Esophagus squamous epithelium (tissue), 5 donors: ENCODE measurements around the gene IDUA. TPM values are rescaled to one million over a fixed set of nuclear protein-coding genes. Genes with fewer than 3 reads are reported as not detected.
A peak's percentile ranks its signal among the peaks of the same experiment; 100 is the strongest.

ENCODE experiments used
- DNase-seq: peaks from one replicate; lab custom pipeline; 2025; lab: John Stamatoyannopoulos, UW
- H3K27ac ChIP-seq, 4 donors: fragments of 200-600 bp; sonication (generic); one replicate each; pipeline ENCODE4 v1.5.1; 2016 to 2019; ENCODE audit warnings: mild to moderate bottlenecking in 1 of 4
- H3K27me3 ChIP-seq, 4 donors: fragments of 200-600 bp; sonication (generic); 1 replicate in 3 of 4; 2 replicates in 1 of 4; pipeline versions ENCODE4 v1.5.1 to v1.6.0; 2017 to 2021; ENCODE audit warnings: antibody characterized with exemption in 1 of 4
- H3K36me3 ChIP-seq, 3 donors: fragments of 200-600 bp; sonication (generic); one replicate each; pipeline ENCODE4 v1.5.1; 2016 to 2019
- H3K4me1 ChIP-seq, 3 donors: fragments of 200-600 bp; sonication (generic); one replicate each; pipeline ENCODE4 v1.5.1; 2017 to 2019
- H3K4me3 ChIP-seq, 4 donors: fragments of 200-600 bp; sonication (generic); 1 replicate in 3 of 4; 2 replicates in 1 of 4; pipeline ENCODE4 v1.5.1; 2016 to 2019; ENCODE audit warnings: mild to moderate bottlenecking in 2 of 4, moderate library complexity in 1 of 4
- H3K9me3 ChIP-seq, 3 donors: fragments of 200-600 bp; sonication (generic); one replicate each; pipeline ENCODE4 v1.5.1; 2016 to 2019
- CTCF ChIP-seq, 6 experiments: fragments of 450-650 bp in 4 of 6; fragments of 200-600 bp in 2 of 6; sonication (generic) in 2 of 6; IDR thresholded peaks; one replicate each; pipeline ENCODE4 v1.5.1; 2016 to 2019; ENCODE audit warnings: antibody characterized with exemption in 6 of 6, mild to moderate bottlenecking in 4 of 6, moderate library complexity in 4 of 6
- POLR2A ChIP-seq, 4 donors: fragments of 450-650 bp; IDR thresholded peaks; one replicate each; pipeline ENCODE4 v1.6.1; 2017; ENCODE audit warnings: antibody characterized with exemption in 4 of 4, mild to moderate bottlenecking in 4 of 4, moderate library complexity in 3 of 4
- WGBS, 2 donors: methylation state at CpG; one replicate each; pipeline ENCODE4 v1.1.5; 2018; 5-methylcytosine and 5-hydroxymethylcytosine counted together
- intact Hi-C: fragments of 100-400 bp; cut with DNase I; formaldehyde crosslinking; loops from one replicate; pipeline ENCODE4 v1.15.0; 2022
- total RNA-seq, 4 donors: library from RNA; depleted of rRNA; stranded (reverse); fragments of >200 nt; gene quantifications; one replicate each; pipeline ENCODE4 v1.1.0, GENCODE V29; 2016
- donor health status: DM: yes; HTN: yes; CAD: no.

Gene IDUA
- total RNA-seq, 4 donors from 2014 or later = 4.3 to 20.5 (median 14.1) TPM

GRCh38 chr4:1003271-1004070 is 16.6 kb downstream of the IDUA start:
- DNase-seq = no peak

GRCh38 chr4:1004071-1004418 is 17.2 kb downstream of the IDUA start:
- WGBS, 2 donors = 79 to 80% methylated on average over 5 to 12 of the region's 13 CpGs
- TF ChIP-seq POLR2A (IDR thresholded peaks at IDR 0.05) = no peak
- TF ChIP-seq CTCF (IDR thresholded peaks at IDR 0.05) = no peak
- no peak overlapping the region for H3K27ac ChIP-seq
- no peaks in the 10 kb centered on the region for H3K36me3 ChIP-seq
- H3K4me1 ChIP-seq = peaks cover 9 to 28% (median 18%) of the 10 kb centered on the region in 3 donors
- peaks cover 23 to 97% (median 33%) of the 10 kb centered on the region in 4 donors for H3K27me3 ChIP-seq
- peaks cover 0 to 3% (median 0%) of the 10 kb centered on the region in 3 donors for H3K9me3 ChIP-seq
- no peak overlapping the region for H3K4me3 ChIP-seq
- intact Hi-C loops = no loop called here
- no peak for DNase-seq

More at GRCh38 chr4:1003271-1004070, 16.6 kb downstream of the IDUA start:
- H3K4me1 ChIP-seq = peaks cover 4 to 23% (median 16%) of the 10 kb centered on the region in 3 donors
- TF ChIP-seq POLR2A (IDR thresholded peaks at IDR 0.05) = no peak
- no peak for TF ChIP-seq CTCF (IDR thresholded peaks at IDR 0.05)
- H3K9me3 ChIP-seq = peaks cover 0 to 3% (median 0%) of the 10 kb centered on the region in 3 donors
- peak overlapping the region in 2 of 4 donors; percentile 7 to 49 for H3K4me3 ChIP-seq
- no peak overlapping the region for H3K27ac ChIP-seq
- H3K27me3 ChIP-seq = peaks cover 23 to 97% (median 28%) of the 10 kb centered on the region in 4 donors
- no peaks in the 10 kb centered on the region for H3K36me3 ChIP-seq
- 40 to 63% methylated on average over 5 to 6 of the region's 63 CpGs for WGBS, 2 donors
- intact Hi-C loops = no loop called here

- H3K4me1 ChIP-seq = peaks cover 12 to 33% (median 20%) of the 10 kb centered on the region in 3 donors
- H3K36me3 ChIP-seq = no peaks in the 10 kb centered on the region
- TF ChIP-seq CTCF (IDR thresholded peaks at IDR 0.05) (no peak), POLR2A (IDR thresholded peaks at IDR 0.05) (no peak)
- H3K27ac ChIP-seq = no peak overlapping the region
- DNase-seq = no peak
- no peak overlapping the region for H3K4me3 ChIP-seq
- WGBS, 2 donors = 72 to 93% methylated on average over 3 to 8 of the region's 25 CpGs
- peaks cover 23 to 94% (median 34%) of the 10 kb centered on the region in 4 donors for H3K27me3 ChIP-seq
- intact Hi-C loops = no loop called here
- peaks cover 0 to 3% (median 0%) of the 10 kb centered on the region in 3 donors for H3K9me3 ChIP-seq
Measured at GRCh38 chr4:1004557-1005485, 18.0 kb downstream of the IDUA start.

GRCh38 chr4:1006856-1007255 is 20.0 kb downstream of the IDUA start:
- no peak overlapping the region for H3K27ac ChIP-seq
- H3K36me3 ChIP-seq = no peaks in the 10 kb centered on the region
- WGBS, 2 donors = 78 to 86% methylated on average over 5 of the region's 5 CpGs
- peaks cover 18 to 74% (median 24%) of the 10 kb centered on the region in 4 donors for H3K27me3 ChIP-seq
- DNase-seq = no peak
- TF ChIP-seq POLR2A (IDR thresholded peaks at IDR 0.05) (no peak), CTCF (IDR thresholded peaks at IDR 0.05) (no peak)
- H3K9me3 ChIP-seq = peaks cover 0 to 3% (median 0%) of the 10 kb centered on the region in 3 donors
- H3K4me1 ChIP-seq = peaks cover 23 to 42% (median 32%) of the 10 kb centered on the region in 3 donors
- intact Hi-C loops = no loop called here
- H3K4me3 ChIP-seq = no peak overlapping the region
